Stomach smooth muscle (tissue), 2 donors: ENCODE measurements around the gene DYNLT2.

Experiments used
- H3K27ac ChIP-seq: one replicate; pipeline ENCODE4 v1.7.0; 2013; ENCODE audit warnings: mild to moderate bottlenecking, low read length, inconsistent platforms
- H3K27me3 ChIP-seq, 2 donors: one replicate each; pipeline ENCODE4 v1.7.0; 2013; ENCODE audit warnings: low read length in 2 of 2; ENCODE audit not compliant: insufficient read depth in 2 of 2, control insufficient read depth in 1 of 2
- H3K36me3 ChIP-seq, 2 donors: one replicate each; pipeline ENCODE4 v1.7.0; 2013; ENCODE audit warnings: low read length in 2 of 2; ENCODE audit not compliant: control insufficient read depth in 2 of 2, insufficient read depth in 2 of 2
- H3K4me1 ChIP-seq: one replicate; pipeline ENCODE4 v1.7.0; 2013; ENCODE audit warnings: low read length; ENCODE audit not compliant: control insufficient read depth, insufficient read depth
- H3K4me3 ChIP-seq, 2 donors: one replicate each; pipeline ENCODE4 v1.7.0; 2013; ENCODE audit warnings: low read length in 2 of 2
- H3K9ac ChIP-seq, 2 donors: one replicate each; pipeline ENCODE4 v1.7.0; 2013; ENCODE audit warnings: low read length in 2 of 2, mild to moderate bottlenecking in 1 of 2
- H3K9me3 ChIP-seq, 2 donors: one replicate each; pipeline ENCODE4 v1.7.0; 2013; ENCODE audit warnings: low read length in 2 of 2; ENCODE audit not compliant: control insufficient read depth in 2 of 2
- donor health status: healthy.
- donor health status: Pancreatic carcinoma.

DYNLT2 gene

GRCh38 chr6:169719117-169719516 lies 32.3 kb downstream of the DYNLT2 start:
- Histone ChIP-seq H3K36me3 (peaks cover 5 to 20% of the 10 kb centered on the region in 2 donors), H3K27ac (no peak overlapping the region), H3K9me3 (no peaks in the 10 kb centered on the region), H3K4me3 (no peak overlapping the region), H3K9ac (no peak overlapping the region), H3K4me1 (peaks cover 5% of the 10 kb centered on the region), H3K27me3 (no peaks in the 10 kb centered on the region)

GRCh38 chr6:169714595-169714994 lies 36.8 kb downstream of the DYNLT2 start:
- no peak overlapping the region for H3K4me3 ChIP-seq
- no peak overlapping the region for H3K27ac ChIP-seq
- no peaks in the 10 kb centered on the region for H3K27me3 ChIP-seq
- peaks cover 9 to 50% of the 10 kb centered on the region in 2 donors for H3K36me3 ChIP-seq
- no peaks in the 10 kb centered on the region for H3K4me1 ChIP-seq
- no peak overlapping the region for H3K9ac ChIP-seq
- H3K9me3 ChIP-seq = no peaks in the 10 kb centered on the region

- Histone ChIP-seq H3K4me3 (no peak overlapping the region), H3K27ac (no peak overlapping the region), H3K4me1 (no peaks in the 10 kb centered on the region), H3K27me3 (no peaks in the 10 kb centered on the region), H3K9me3 (no peaks in the 10 kb centered on the region), H3K9ac (no peak overlapping the region), H3K36me3 (peaks cover 9 to 53% of the 10 kb centered on the region in 2 donors)
Observed at GRCh38 chr6:169714178-169714577, 37.2 kb downstream of the DYNLT2 start.

GRCh38 chr6:169710009-169710408 lies 41.4 kb downstream of the DYNLT2 start:
- Histone ChIP-seq H3K27ac (no peak overlapping the region), H3K4me1 (no peaks in the 10 kb centered on the region), H3K27me3 (no peaks in the 10 kb centered on the region), H3K9ac (no peak overlapping the region), H3K4me3 (no peak overlapping the region), H3K9me3 (no peaks in the 10 kb centered on the region), H3K36me3 (peaks cover 4 to 47% of the 10 kb centered on the region in 2 donors)

- H3K36me3 ChIP-seq = peaks cover 7 to 40% of the 10 kb centered on the region in 2 donors
- peaks cover under 1% of the 10 kb centered on the region for H3K4me1 ChIP-seq
Observed at GRCh38 chr6:169709293-169709692, 42.1 kb downstream of the DYNLT2 start.

GRCh38 chr6:169707772-169708171 lies 43.6 kb downstream of the DYNLT2 start:
- Histone ChIP-seq H3K4me1 (peaks cover 7% of the 10 kb centered on the region), H3K36me3 (peaks cover 7 to 33% of the 10 kb centered on the region in 2 donors), H3K9ac (no peak overlapping the region), H3K4me3 (no peak overlapping the region), H3K9me3 (no peaks in the 10 kb centered on the region), H3K27ac (no peak overlapping the region), H3K27me3 (no peaks in the 10 kb centered on the region)

More at GRCh38 chr6:169709293-169709692, 42.1 kb downstream of the DYNLT2 start:
- H3K27ac ChIP-seq = no peak overlapping the region
- no peak overlapping the region for H3K9ac ChIP-seq
- no peak overlapping the region for H3K4me3 ChIP-seq
- no peaks in the 10 kb centered on the region for H3K9me3 ChIP-seq
- H3K27me3 ChIP-seq = no peaks in the 10 kb centered on the region

- peaks cover 18% of the 10 kb centered on the region for H3K4me1 ChIP-seq
- H3K4me3 ChIP-seq = peak overlapping the region; percentile 93 to 95
- H3K9ac ChIP-seq = peak overlapping the region; percentile 83 to 91
- no peaks in the 10 kb centered on the region for H3K27me3 ChIP-seq
- peaks cover 3 to 5% of the 10 kb centered on the region in 2 donors for H3K36me3 ChIP-seq
- H3K27ac ChIP-seq = peak overlapping the region; percentile 89
- H3K9me3 ChIP-seq = no peaks in the 10 kb centered on the region
Observed at GRCh38 chr6:169702840-169703246, 48.5 kb downstream of the DYNLT2 start.

GRCh38 chr6:169701954-169702839 lies 49.2 kb downstream of the DYNLT2 start, which contains the start of the genes C6orf120 and WDR27:
TSS of gene C6orf120 (plus strand) at chr6:169702126. CDS start at chr6:169702460, 334 bp downstream.
TSS of gene WDR27 (minus strand) at chr6:169702029. CDS start at chr6:169689005, 13,024 bp downstream.
- Histone ChIP-seq H3K4me1 (peaks cover 18% of the 10 kb centered on the region), H3K9me3 (no peaks in the 10 kb centered on the region), H3K27ac (peak within 1 kb of the TSS; percentile 89), H3K27me3 (no peaks in the 10 kb centered on the region), H3K36me3 (peaks cover 3 to 5% of the 10 kb centered on the region in 2 donors), H3K9ac (peak within 1 kb of the TSS; percentile 83 to 91), H3K4me3 (peak within 1 kb of the TSS; percentile 93 to 95)

GRCh38 chr6:169701311-169701953 lies 49.9 kb downstream of the DYNLT2 start:
- Histone ChIP-seq H3K27ac (peak overlapping the region; percentile 89), H3K4me1 (peaks cover 18% of the 10 kb centered on the region), H3K9me3 (no peaks in the 10 kb centered on the region), H3K27me3 (no peaks in the 10 kb centered on the region), H3K36me3 (peaks cover 3 to 5% of the 10 kb centered on the region in 2 donors), H3K9ac (peak overlapping the region; percentile 83 to 86), H3K4me3 (peak overlapping the region; percentile 93 to 95)

GRCh38 chr6:169700296-169700695 lies 51.1 kb downstream of the DYNLT2 start:
- H3K27ac ChIP-seq = no peak overlapping the region

More at GRCh38 chr6:169700296-169700695, 51.1 kb downstream of the DYNLT2 start:
- Histone ChIP-seq H3K9ac (peak overlapping the region; percentile 12 to 21), H3K4me1 (peaks cover 18% of the 10 kb centered on the region), H3K36me3 (peaks cover 2 to 5% of the 10 kb centered on the region in 2 donors), H3K4me3 (peak overlapping the region in 1 of 2 donors; percentile 22), H3K9me3 (no peaks in the 10 kb centered on the region), H3K27me3 (no peaks in the 10 kb centered on the region)
